Testis (tissue), 2 donors: ENCODE results near the gene ELMO1.

Source experiments
- CTCF ChIP-seq, 3 experiments: fragments of 450-650 bp in 2 of 3; fragments of 200-600 bp in 1 of 3; sonication (generic) in 1 of 3; IDR thresholded peaks; one replicate each; pipeline ENCODE4 v1.5.1; 2016 to 2019; ENCODE audit warnings: antibody characterized with exemption in 3 of 3, mild to moderate bottlenecking in 2 of 3, moderate library complexity in 1 of 3
- POLR2A ChIP-seq: fragments of 450-650 bp; IDR thresholded peaks from one replicate; pipeline ENCODE4 v1.6.1; 2017; ENCODE audit warnings: antibody characterized with exemption, mild to moderate bottlenecking, moderate library complexity

- TF ChIP-seq CTCF (IDR thresholded peaks at IDR 0.05) (no peak), POLR2A (no peak)
Observed at GRCh38 chr7:37346761-37347160, 101.9 kb downstream of the ELMO1 start.
